CD14-positive monocyte (primary cell): ENCODE measurements around the gene ID4. TPM values are rescaled to one million over a fixed set of nuclear protein-coding genes. Genes with fewer than 3 reads are reported as not detected.

Experiments used
- DNase-seq, 3 donors: peaks; one replicate each; pipeline ENCODE4 v3.0.0-alpha.2; 2011 to 2022
- H2AFZ ChIP-seq: 2 replicates; pipeline ENCODE4 v1.6.0; 2012; ENCODE audit warnings: mild to moderate bottlenecking, low read depth, low read length, inconsistent platforms; ENCODE audit not compliant: insufficient read depth, poor library complexity, severe bottlenecking
- H3K27ac ChIP-seq, 2 donors: 1 replicate in 1 of 2; 2 replicates in 1 of 2; pipeline ENCODE4 v1.5.1; 2012 to 2013; ENCODE audit warnings: low read length in 2 of 2, control low read depth in 1 of 2, inconsistent platforms in 1 of 2, low read depth in 1 of 2, mild to moderate bottlenecking in 1 of 2
- H3K27me3 ChIP-seq, 2 donors: one replicate each; pipeline versions ENCODE4 v1.6.0 to v1.6.1; 2011 to 2013; ENCODE audit warnings: low read length in 2 of 2; ENCODE audit not compliant: control insufficient read depth in 2 of 2, insufficient read depth in 2 of 2
- H3K36me3 ChIP-seq, 2 donors: replicated peaks in 1 of 2; 1 replicate in 1 of 2; 2 replicates in 1 of 2; pipeline versions ENCODE4 v1.5.1 to v1.6.1; 2012 to 2013; ENCODE audit warnings: low read length in 2 of 2, control low read depth in 1 of 2, inconsistent platforms in 1 of 2, mild to moderate bottlenecking in 1 of 2; ENCODE audit not compliant: insufficient read depth in 2 of 2, control insufficient read depth in 1 of 2
- H3K4me1 ChIP-seq, 2 donors: 1 replicate in 1 of 2; 2 replicates in 1 of 2; pipeline versions ENCODE4 v1.5.1 to v1.6.1; 2012 to 2013; ENCODE audit warnings: low read length in 2 of 2, control low read depth in 1 of 2, inconsistent platforms in 1 of 2, mild to moderate bottlenecking in 1 of 2, moderate library complexity in 1 of 2; ENCODE audit not compliant: insufficient read depth in 2 of 2, control insufficient read depth in 1 of 2
- H3K4me2 ChIP-seq: replicated peaks from 2 replicates; pipeline ENCODE3; 2012; ENCODE audit warnings: low read length, moderate library complexity, mild to moderate bottlenecking; ENCODE audit not compliant: poor library complexity, severe bottlenecking; ENCODE audit errors: extremely low read depth
- H3K4me3 ChIP-seq, 3 experiments: fragments of 200-600 bp in 1 of 3; sonication (generic) in 1 of 3; replicated peaks in 1 of 3; 1 replicate in 2 of 3; 2 replicates in 1 of 3; pipeline ENCODE4 v1.5.1; 2011 to 2013; ENCODE audit warnings: low read length in 3 of 3, mild to moderate bottlenecking in 3 of 3, control low read depth in 2 of 3, low read depth in 2 of 3, inconsistent platforms in 1 of 3, moderate library complexity in 1 of 3
- H3K79me2 ChIP-seq: 2 replicates; pipeline ENCODE4 v1.6.0; 2012; ENCODE audit warnings: mild to moderate bottlenecking, control low read depth, inconsistent platforms, low read length, moderate library complexity; ENCODE audit not compliant: insufficient read depth
- H3K9ac ChIP-seq: 2 replicates; pipeline ENCODE4 v1.6.0; 2017; ENCODE audit warnings: low read length, mild to moderate bottlenecking; ENCODE audit not compliant: insufficient read depth, poor library complexity, severe bottlenecking
- H3K9me3 ChIP-seq, 2 donors: replicated peaks in 1 of 2; 1 replicate in 1 of 2; 2 replicates in 1 of 2; pipeline versions ENCODE4 v1.5.1 to v1.6.1; 2012 to 2013; ENCODE audit warnings: low read length in 2 of 2, control low read depth in 1 of 2; ENCODE audit not compliant: control insufficient read depth in 1 of 2, insufficient read depth in 1 of 2
- H4K20me1 ChIP-seq: 2 replicates; pipeline ENCODE4 v1.6.0; 2012; ENCODE audit warnings: mild to moderate bottlenecking, low read length, control low read depth, moderate library complexity; ENCODE audit not compliant: insufficient read depth
- H3K27ac Mint-ChIP-seq, 7 donors: one replicate each; pipeline ENCODE4 v1.8.0; 2020; ENCODE audit warnings: mild to moderate bottlenecking in 7 of 7, mixed read lengths in 7 of 7, moderate library complexity in 6 of 7, inconsistent platforms in 2 of 7
- H3K27me3 Mint-ChIP-seq, 3 donors: one replicate each; pipeline ENCODE4 v1.8.0; 2021 to 2022; ENCODE audit warnings: low read depth in 3 of 3, mild to moderate bottlenecking in 3 of 3, mixed read lengths in 3 of 3, moderate library complexity in 3 of 3, inconsistent platforms in 1 of 3
- H3K36me3 Mint-ChIP-seq, 2 donors: one replicate each; pipeline ENCODE4 v1.8.0; 2020; ENCODE audit warnings: mixed read lengths in 2 of 2, inconsistent platforms in 1 of 2, mild to moderate bottlenecking in 1 of 2
- H3K4me1 Mint-ChIP-seq: one replicate; pipeline ENCODE4 v1.8.0; 2020; ENCODE audit warnings: mild to moderate bottlenecking, mixed read lengths
- H3K4me3 Mint-ChIP-seq, 2 donors: one replicate each; pipeline ENCODE4 v1.8.0; 2020; ENCODE audit warnings: mild to moderate bottlenecking in 2 of 2, mixed read lengths in 2 of 2, moderate library complexity in 1 of 2
- H3K9me3 Mint-ChIP-seq, 7 donors: one replicate each; pipeline ENCODE4 v1.8.0; 2020 to 2022; ENCODE audit warnings: mixed read lengths in 7 of 7, mild to moderate bottlenecking in 6 of 7, moderate library complexity in 6 of 7, inconsistent platforms in 2 of 7
- WGBS: methylation state at CpG from one replicate; pipeline ENCODE4 v1.1.5; 2013; ENCODE audit warnings: missing lambda C conversion rate; ENCODE audit not compliant: insufficient coverage; 5-methylcytosine and 5-hydroxymethylcytosine counted together
- intact Hi-C, 2 donors: fragments of 100-400 bp; cut with micrococcal nuclease; formaldehyde crosslinking; loops; one replicate each; pipeline versions ENCODE4 v1.15.0 to v1.15.1; 2023
- polyA plus RNA-seq, 3 donors: library from polyadenylated mRNA; depleted of rRNA in 1 of 3; unstranded in 2 of 3; stranded (reverse) in 1 of 3; fragments of 300-500 nt in 2 of 3; fragments of >200 nt in 1 of 3; fragmentation: Illumina TruSeq in 2 of 3; gene quantifications; 1 replicate in 2 of 3; 2 replicates in 1 of 3; pipeline ENCODE4 v1.2.3, GENCODE V29; 2012 to 2021
- TF ChIP-seq, protein P1 (sequence below): fragments of 200-600 bp; IDR thresholded peaks from one replicate; pipeline ENCODE4 v1.8.0; 2022; ENCODE audit warnings: antibody characterized with exemption, mild to moderate bottlenecking

The ID4 gene
- polyA plus RNA-seq, 3 donors = not detected

- no peak for DNase-seq
- no peak overlapping the region for H2AFZ ChIP-seq
- intact Hi-C loops = no loop called here
- peaks cover 1 to 2% (median 2%) of the 10 kb centered on the region in 3 donors for H3K27me3 Mint-ChIP-seq
- H4K20me1 ChIP-seq = no peaks in the 10 kb centered on the region
- no peaks in the 10 kb centered on the region for H3K27me3 ChIP-seq
- no peak overlapping the region for H3K27ac ChIP-seq
- no peak overlapping the region for H3K9ac ChIP-seq
- no peak overlapping the region for H3K27ac Mint-ChIP-seq
- no peak overlapping the region for H3K4me3 ChIP-seq
- no peak overlapping the region for H3K4me2 ChIP-seq
- peaks cover 0 to 1% (median 0%) of the 10 kb centered on the region in 7 donors for H3K9me3 Mint-ChIP-seq
- no peak overlapping the region for H3K4me3 Mint-ChIP-seq
- H3K36me3 Mint-ChIP-seq = no peaks in the 10 kb centered on the region
- 100% methylated on average over 1 of the region's 2 CpGs for WGBS
- no peaks in the 10 kb centered on the region for H3K9me3 ChIP-seq
- H3K4me1 Mint-ChIP-seq = no peaks in the 10 kb centered on the region
- no peaks in the 10 kb centered on the region for H3K79me2 ChIP-seq
- TF ChIP-seq, protein P1, sequence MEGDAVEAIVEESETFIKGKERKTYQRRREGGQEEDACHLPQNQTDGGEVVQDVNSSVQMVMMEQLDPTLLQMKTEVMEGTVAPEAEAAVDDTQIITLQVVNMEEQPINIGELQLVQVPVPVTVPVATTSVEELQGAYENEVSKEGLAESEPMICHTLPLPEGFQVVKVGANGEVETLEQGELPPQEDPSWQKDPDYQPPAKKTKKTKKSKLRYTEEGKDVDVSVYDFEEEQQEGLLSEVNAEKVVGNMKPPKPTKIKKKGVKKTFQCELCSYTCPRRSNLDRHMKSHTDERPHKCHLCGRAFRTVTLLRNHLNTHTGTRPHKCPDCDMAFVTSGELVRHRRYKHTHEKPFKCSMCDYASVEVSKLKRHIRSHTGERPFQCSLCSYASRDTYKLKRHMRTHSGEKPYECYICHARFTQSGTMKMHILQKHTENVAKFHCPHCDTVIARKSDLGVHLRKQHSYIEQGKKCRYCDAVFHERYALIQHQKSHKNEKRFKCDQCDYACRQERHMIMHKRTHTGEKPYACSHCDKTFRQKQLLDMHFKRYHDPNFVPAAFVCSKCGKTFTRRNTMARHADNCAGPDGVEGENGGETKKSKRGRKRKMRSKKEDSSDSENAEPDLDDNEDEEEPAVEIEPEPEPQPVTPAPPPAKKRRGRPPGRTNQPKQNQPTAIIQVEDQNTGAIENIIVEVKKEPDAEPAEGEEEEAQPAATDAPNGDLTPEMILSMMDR = no peak
- no peaks in the 10 kb centered on the region for H3K4me1 ChIP-seq
- no peaks in the 10 kb centered on the region for H3K36me3 ChIP-seq
These were observed 35.9 kb downstream of the ID4 start for GRCh38 chr6:19873031-19873430.

- intact Hi-C loops = no loop called here
- no peak for DNase-seq
- Histone ChIP-seq H3K4me2 (no peak overlapping the region), H3K79me2 (no peaks in the 10 kb centered on the region), H3K9me3 (no peaks in the 10 kb centered on the region), H3K27me3 (no peaks in the 10 kb centered on the region), H3K4me1 (no peaks in the 10 kb centered on the region), H3K4me3 (no peak overlapping the region), H3K27ac (no peak overlapping the region), H3K36me3 (no peaks in the 10 kb centered on the region), H4K20me1 (no peaks in the 10 kb centered on the region), H3K9ac (no peak overlapping the region), H2AFZ (no peak overlapping the region)
- Mint-ChIP-seq H3K27ac (no peak overlapping the region), H3K27me3 (peaks cover 0 to 1% (median 0%) of the 10 kb centered on the region in 3 donors), H3K36me3 (no peaks in the 10 kb centered on the region), H3K4me3 (no peak overlapping the region), H3K9me3 (peaks cover 0 to 3% (median 0%) of the 10 kb centered on the region in 7 donors), H3K4me1 (no peaks in the 10 kb centered on the region)
- WGBS = 86% methylated on average over 3 of the region's 5 CpGs
- TF ChIP-seq, protein P1 = no peak
These were observed 39.5 kb downstream of the ID4 start for GRCh38 chr6:19876672-19877071.
